GM21737 (cell line): ENCODE results near the gene PRPF6.
"Not testable (repeated sequence)": the region's sequence is repeated elsewhere in the genome, so short reads cannot be mapped to it uniquely, and the experiment has no call there.

ENCODE experiments used
- ATAC-seq: cut with Tn5 transposase; IDR thresholded peaks from one replicate; pipeline ENCODE4 v1.9.1; 2021; ENCODE audit warnings: mild to moderate bottlenecking, moderate library complexity; ENCODE audit not compliant: unreplicated experiment

PRPF6 gene

DNA sequence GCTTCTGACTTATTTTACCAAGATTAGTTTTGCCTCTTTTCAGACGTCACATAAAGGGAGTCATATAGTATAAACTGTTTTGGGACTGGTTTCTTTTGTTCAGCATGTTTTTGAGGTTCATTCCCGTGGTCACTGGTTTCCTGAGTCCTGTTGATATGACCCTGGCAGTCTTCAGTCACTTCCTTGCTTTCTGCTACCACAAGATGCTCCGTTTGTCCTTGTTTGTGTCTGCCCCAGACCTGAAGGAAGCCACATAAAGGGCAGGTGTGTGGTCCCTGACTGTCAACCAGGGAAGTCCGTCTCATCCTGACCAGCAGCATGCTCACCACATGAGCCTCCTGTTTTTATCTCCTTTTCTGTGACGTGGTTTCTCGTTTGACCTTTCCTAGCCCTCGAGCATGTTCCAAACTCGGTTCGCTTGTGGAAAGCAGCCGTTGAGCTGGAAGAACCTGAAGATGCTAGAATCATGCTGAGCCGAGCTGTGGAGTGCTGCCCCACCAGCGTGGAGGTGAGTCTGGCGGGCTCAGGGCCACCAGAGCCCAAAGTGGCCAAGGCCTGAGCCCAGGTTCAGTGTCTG is 29.0 kb downstream of the PRPF6 start:
- ATAC-seq: no peak

DNA sequence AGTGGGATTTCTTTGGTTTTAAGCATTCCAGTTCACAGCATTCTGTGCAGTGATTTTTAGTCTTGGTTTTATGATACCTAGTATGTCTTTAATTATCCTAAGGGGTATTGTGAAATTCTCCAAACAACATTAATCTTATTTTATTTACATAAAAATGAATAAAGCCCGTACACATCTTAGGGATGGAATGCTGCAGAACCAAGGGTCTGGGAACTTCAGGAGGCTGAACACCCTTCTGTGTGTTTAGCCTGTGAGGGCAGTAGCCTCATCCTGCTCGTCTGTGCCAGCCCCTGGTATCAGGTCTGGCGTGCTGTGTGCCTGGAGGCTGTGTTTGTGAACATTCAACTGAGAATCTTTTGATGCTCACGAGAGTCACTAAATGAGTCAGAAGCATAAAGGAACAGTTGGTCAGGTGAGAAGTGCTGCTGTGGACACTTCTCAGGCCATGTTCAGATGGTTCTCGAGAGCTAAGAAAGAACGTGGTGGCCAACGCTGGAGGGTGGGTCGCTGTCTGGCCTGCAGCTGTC is 29.8 kb downstream of the PRPF6 start:
- no peak for ATAC-seq

DNA sequence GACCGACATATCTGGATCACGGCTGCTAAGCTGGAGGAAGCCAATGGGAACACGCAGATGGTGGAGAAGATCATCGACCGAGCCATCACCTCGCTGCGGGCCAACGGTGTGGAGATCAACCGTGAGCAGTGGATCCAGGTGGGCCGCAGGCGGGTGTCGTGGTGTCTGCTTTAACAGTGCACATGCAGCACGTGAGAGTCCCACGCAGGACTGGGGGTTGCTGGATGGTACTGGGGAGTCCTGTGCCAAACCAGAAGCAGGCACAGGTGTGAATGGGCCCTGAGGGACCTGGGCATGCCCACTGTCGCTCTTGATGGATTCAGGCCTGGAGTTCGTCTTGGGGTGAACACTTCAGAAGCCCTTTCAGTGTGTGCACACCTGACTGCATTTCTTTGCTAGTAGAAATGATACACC is 30.4 kb downstream of the PRPF6 start:
- ATAC-seq: no peak

DNA sequence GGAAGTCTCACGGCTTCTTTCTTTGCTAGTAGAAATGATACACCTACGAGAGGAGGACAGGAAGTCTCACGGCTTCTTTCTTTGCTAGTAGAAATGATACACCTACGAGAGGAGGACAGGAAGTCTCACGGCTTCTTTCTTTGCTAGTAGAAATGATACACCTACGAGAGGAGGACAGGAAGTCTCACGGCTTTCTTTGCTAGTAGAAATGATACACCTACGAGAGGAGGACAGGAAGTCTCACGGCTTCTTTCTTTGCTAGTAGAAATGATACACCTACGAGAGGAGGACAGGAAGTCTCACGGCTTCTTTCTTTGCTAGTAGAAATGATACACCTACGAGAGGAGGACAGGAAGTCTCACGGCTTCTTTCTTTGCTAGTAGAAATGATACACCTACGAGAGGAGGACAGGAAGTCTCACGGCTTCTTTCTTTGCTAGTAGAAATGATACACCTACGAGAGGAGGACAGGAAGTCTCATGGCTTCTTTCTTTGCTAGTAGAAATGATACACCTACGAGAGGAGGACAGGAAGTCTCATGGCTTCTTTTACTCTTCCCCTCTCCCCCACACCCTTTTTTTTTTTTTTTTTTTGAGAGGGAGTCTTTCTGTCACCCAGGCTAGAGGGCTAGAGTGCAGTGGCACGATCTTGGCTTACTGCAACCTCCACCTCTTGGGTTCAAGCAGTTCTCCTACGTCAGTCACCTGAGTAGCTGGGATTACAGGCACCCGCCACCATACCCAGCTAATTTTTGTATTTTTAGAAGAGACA is 31.6 kb downstream of the PRPF6 start:
- not testable (repeated sequence) for ATAC-seq

DNA sequence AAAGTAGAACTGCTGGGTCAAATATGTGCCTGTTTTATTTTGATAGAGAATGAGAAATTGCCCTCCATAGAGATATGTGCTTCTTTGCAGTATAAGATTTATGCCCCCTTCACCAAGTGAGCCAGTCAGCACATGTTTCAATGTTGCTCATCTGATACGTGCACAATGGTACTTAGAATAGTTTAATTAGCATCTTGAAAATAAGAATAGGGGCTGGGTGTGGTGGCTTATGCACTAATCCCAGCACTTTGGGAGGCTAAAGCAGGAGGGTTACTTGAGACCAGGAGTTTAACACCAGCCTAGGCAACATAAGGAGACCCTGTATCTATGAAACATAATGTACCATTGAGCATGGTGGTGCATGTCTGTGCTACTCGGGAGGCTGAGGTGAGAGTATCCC is 34.7 kb downstream of the PRPF6 start:
- ATAC-seq: no peak

DNA sequence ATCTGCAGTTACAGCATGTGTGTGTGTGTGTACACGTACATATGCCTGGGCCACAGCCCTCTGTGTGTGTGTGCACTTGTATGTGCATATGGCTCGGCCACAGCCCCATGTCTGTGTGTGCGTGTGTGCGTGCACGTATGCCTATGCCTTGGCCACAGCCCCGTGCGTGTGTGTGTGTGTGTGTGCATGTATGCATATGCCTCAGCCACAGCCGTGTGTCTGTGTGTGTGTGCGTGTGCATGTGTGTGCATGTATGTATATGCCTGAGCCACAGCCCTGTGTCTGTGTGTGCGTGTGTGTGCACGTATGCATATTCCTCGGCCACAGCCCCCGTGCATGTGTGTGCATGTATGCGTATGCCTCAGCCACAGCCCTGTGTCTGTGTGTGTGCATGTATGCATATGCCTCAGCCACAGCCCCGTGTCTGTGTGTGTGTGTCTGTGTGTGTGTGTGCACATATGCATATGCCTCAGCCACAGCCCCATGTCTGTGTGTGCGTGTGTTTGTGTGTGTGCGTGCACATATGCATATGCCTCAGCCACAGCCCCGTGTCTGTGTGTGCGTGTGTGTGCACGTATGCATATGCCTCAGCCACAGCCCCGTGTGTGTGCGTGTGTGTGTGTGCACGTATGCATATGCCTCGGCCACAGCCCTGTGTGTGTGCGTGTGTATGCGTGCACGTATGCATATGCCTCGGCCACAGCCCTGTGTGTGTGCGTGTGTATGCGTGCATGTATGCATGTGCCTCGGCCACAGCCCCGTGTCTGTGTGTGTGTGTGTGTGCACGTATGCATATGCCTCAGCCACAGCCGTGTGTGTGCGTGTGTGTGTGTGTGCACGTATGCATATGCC is 40.4 kb downstream of the PRPF6 start:
- ATAC-seq: no peak

DNA sequence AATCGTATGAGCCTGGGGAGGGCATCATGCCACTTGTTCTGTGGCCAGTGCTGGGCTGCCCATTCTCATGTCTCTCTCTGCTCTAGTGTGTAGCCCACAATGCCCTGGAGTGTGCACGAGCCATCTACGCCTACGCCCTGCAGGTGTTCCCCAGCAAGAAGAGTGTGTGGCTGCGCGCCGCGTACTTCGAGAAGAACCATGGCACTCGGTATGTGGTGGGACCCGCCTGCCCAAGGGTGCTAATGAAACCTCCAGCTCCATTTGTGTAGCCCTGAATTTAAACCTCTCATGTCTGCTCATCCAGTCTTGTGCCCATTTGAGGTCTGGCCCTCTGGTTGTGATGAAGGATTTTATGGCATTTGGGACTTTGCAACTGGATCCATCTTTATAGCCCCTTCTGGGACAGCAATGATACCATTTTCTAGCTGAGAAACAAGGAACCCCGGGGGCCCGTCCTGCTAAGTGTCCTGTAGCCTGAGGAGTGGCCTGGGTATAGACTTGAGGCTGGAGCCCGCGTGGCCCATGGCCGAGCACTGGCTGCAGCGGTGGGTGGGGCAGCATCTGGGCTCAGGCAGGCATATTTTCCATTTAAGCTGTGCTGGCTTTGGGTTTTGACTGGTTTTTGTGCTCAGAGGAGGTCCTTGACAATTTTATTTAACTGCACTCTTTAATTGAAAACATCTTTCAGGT is 41.9 kb downstream of the PRPF6 start:
- no peak for ATAC-seq

DNA sequence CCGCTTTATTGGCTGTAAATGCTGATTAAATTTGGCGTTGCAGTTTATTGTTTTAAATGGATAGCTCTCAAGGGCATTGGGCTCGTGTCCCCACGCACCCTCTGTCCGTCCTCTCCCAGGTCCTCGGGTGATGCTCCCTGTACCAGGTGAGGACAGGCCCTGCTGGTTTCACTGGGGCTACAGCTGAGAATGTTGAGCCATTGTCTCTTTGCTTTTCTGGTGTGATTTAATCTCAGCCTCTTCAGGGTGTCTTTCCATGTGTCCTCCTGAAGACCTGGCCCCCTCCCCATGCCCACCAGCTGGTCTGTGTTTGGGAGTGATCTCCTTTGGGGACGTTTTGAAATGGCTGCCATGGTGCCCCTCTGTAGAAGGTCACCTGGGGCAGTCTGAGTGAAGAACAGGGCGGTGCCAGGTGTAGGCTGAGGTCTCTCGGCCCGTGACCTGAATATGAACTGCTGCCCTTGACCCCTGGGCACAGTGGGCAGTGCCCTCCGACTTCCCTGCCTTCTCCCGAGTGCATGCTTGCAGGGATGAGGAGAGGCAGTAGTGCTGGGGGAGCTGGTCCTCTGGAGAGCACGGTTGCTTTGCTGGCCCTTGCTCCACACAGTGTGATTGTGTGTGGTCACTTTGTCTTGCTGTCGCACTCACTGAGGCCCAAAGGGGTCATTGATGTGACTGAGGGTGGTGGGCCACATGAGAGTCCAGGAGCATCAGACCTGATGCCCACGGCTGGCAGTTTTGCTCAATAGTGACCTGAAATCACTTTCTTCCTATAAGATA is 42.6 kb downstream of the PRPF6 start:
- ATAC-seq: no peak

DNA sequence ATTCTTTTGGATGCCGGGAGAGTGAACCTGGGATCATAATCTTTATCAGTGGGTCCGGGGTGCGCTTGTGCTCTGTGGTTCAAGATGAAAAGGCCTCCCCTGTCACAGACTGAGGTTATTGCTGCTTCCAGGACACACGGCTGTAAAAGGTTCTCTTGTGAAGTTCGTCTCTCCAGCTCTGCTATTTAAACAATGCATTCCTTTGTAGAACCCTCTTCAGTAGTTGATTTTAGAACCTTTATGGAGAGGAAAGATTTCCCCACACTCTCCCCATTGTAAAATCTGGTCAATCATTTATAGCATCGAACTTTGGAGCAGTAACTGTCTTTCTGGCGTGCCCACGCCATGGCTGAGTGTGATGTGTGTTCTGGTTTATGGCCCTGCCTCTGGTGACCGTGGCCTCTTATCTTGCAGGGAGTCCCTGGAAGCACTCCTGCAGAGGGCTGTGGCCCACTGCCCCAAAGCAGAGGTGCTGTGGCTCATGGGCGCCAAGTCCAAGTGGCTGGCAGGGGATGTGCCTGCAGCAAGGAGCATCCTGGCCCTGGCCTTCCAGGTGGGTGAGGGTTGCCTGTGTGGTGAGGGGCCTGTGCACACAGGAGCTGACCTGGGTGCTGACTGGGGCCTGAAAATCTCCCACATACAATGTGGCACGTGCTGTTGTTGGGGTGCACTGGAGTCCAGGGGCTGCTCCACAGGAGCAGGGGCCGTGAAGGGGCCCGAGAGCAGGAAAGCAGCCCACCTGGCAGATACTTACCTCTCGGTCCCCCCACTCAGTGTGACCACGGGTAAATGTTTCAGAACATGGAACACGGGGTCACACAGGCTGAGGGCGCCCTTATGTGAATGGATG is 43.4 kb downstream of the PRPF6 start:
- ATAC-seq: no peak

DNA sequence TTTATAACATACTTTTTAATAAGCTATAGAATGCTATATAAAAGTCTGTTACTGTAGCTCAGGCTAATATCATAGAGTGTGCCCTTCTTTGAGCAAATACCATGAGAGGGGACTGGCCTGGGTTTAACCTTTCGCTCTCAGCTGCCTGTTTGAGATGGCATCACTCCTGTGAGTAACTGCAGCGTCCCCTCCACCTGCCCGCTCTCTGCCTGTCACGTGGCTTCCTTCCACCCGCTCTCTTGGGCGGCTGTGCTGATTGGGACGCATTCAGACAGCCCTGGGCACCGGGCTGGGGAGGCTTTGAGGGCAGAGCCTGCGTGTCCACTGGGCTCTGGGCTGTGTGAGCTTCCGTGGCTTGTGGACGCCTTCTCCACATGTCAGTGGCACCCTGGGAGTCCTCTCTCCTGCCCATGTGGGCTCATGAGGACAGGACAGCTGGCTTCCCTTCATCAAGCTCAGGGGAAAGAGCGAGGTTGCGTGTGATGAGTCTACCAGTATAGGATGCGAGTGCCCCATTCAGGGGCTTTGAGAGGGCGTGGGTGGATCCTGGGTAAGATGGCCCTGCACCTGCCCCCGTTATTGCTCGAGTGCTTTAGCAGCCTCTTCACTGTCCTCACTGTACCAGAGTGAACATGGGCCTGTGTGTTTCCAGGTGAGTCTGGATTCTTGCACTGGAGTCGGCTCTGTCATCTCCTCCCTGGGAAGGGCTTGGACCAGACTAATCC is 44.3 kb downstream of the PRPF6 start:
- ATAC-seq: no peak

DNA sequence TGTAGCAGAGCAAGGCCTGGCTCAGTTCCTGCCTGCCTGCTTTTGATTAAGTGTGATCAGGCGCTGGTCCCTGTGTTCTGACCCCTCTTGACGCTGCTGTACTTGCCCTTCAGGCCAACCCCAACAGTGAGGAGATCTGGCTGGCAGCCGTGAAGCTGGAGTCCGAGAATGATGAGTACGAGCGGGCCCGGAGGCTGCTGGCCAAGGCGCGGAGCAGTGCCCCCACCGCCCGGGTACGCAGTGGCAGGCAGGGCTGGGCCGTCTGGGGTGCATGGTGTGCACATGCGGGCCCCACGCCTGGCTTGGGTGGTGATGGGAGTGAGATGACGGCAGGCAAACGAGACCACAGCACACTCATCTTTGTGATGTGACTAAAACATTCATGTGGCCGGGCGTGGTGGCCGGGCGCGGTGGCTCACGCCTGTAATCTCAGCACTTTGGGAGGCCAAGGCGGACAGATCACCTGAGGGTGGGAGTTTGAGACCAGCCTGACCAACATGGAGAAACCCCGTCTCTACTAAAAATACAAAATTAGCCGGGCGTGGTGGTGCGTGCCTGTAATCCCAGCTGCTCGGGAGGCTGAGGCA is 45.0 kb downstream of the PRPF6 start:
- ATAC-seq: no peak

DNA sequence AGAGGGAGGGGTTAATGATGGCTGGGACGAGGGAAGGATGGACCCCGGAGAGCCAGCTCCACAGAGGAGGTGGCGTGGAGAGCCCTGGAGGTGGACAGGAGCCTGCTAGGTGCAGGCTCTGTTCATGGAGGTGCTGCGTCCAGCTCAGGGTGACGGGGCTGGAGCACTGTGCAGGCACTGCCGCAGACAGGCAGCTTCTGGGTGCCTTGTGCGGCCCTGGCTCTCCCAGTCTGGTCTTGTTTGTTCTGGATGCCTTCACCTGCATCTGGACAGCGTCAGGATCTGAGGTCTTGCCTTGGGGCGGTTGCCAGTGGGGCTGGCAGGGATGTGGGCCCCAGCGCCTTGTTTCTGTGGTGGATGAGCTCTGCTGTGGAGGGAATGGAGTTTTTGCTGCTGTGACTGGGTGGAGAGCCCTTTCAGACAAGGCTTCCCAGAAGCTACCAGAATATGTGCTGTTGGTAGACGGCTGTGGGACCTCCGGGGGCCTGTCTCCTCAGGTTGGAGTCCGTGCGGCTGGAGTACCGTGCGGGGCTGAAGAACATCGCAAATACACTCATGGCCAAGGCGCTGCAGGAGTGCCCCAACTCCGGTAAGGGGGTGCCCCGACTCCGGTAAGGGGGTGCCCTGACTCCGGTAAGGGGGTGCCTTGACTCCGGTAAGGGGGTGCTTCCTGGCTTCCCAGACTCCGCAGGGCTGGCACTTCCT is 47.2 kb downstream of the PRPF6 start:
- ATAC-seq: no peak

DNA sequence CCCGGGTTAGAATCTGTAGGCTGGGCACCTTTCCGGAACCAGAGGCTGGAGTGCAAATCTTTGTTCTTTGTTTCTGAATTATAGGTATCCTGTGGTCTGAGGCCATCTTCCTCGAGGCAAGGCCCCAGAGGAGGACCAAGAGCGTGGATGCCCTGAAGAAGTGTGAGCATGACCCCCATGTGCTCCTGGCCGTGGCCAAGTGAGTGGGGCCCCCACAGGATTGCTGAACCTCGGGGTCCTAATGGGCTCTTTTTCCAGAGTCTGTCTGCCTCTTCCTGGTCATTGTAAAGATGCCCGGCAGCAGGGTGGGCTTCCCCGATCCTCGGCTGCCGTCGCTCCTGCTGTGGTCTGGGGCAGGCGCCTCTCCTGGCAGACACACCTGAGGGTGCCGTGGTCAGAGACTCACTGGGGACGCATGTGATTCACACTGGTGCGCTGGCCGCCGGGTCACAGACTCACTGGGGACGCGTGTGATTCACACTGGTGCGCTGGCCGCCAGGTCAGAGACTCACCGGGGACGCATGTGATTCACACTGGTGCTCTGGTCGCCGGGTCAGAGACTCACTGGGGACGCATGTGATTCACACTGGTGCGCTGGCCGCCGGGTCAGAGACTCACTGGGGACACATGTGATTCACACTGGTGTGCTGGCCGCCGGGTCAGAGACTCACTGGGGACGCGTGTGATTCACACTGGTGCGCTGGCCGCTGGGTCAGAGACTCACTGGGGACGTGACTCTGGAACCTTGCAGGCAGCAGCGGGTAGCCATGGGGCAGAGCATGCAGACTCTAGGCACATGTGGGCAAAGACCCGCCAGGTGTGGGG is 48.6 kb downstream of the PRPF6 start:
- no peak for ATAC-seq

DNA sequence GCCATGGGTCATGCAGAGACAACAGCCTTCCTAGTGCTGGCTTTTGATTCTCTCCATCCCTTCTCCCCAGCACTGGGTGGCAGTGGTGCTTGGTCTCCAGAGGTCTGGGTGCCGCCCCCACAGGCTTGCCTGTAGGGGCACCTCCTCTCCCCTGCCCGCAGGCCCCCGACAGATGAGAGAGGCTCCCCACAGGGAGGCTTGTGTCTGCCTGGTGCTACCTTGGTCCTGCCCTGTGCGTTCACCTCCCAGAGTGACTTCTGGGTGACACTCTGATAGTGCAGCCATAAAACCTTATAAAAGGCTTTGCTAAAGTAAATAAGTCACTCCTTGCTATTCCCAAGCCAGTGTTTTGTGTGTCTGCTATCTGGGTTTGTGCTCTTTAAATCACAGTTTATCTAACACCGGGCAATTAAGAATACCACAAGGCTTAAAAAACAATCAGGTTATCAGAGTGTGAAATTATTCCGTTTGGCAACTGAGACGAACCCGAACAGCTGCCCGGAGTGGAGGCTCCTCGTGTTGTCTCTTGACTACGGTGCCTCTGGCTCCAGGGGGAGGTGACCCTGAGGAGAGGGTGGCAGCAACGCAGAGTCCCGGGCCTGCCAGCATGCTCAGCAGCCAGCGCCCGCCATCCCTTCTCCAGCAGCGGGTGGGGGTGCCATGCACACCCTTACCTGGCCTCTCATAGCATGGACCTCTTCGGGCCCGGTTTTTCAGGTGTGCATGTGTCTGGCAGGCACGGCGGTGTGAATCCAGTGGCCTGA is 49.6 kb downstream of the PRPF6 start:
- ATAC-seq: no peak

DNA sequence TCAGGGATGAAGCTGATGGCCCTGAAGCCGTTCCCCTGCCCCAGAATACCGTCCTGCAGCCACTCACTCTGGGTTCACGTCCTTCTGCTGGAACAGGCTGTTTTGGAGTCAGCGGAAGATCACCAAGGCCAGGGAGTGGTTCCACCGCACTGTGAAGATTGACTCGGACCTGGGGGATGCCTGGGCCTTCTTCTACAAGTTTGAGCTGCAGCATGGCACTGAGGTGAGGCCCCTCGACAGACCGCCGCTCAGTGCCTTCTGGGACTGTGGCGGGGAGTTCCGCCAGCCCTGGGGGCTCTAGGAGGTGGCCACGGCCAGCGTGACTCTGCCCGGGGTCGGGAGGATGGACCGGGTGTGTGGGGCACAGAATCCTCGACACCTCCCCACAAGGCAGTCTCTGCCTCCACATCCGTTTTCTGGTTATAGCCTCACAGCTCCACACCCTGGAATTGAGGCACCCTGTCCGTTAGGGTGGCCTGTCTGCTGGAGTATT is 50.9 kb downstream of the PRPF6 start:
- no peak for ATAC-seq
